ENCODE measurements around the gene SLC16A5. TPM values are rescaled to one million over a fixed set of nuclear protein-coding genes. Genes with fewer than 3 reads are reported as not detected.

Gene SLC16A5
- total RNA-seq, 6 experiments from 2014 or later, result 1.2 to 3.7 (median 1.7) TPM

- H3K27me3 ChIP-seq, result no peaks in the 10 kb centered on the region
- WGBS (ENCODE audit: insufficient coverage, low coverage, low lambda C conversion rate, missing lambda C conversion rate), result 88% methylated on average over 3 of the region's 13 CpGs
- no peak for ATAC-seq
- TF ChIP-seq CTCF (IDR thresholded peaks at IDR 0.05) (no peak), POLR2A (IDR thresholded peaks at IDR 0.05) (no peak)
- peaks cover 0 to 23% (median 12%) of the 10 kb centered on the region in 4 donors for H3K36me3 ChIP-seq
- H3K4me3 ChIP-seq, result no peak overlapping the region
- H3K4me1 ChIP-seq, result peaks cover 0 to 14% (median 0%) of the 10 kb centered on the region in 4 donors
- H3K9me3 ChIP-seq, result no peaks in the 10 kb centered on the region
- intact Hi-C loops (cut with DNase I), result loop anchor here in 1 of 2 donors (10.0 kb wide), 1 partner anchor 52 kb away; no protein-coding TSS in a partner anchor
- DNase-seq, result no peak
- H3K27ac ChIP-seq, result no peak overlapping the region
These were observed 24.6 kb upstream of the SLC16A5 start for GRCh38 chr17:75063201-75063600.

DNA sequence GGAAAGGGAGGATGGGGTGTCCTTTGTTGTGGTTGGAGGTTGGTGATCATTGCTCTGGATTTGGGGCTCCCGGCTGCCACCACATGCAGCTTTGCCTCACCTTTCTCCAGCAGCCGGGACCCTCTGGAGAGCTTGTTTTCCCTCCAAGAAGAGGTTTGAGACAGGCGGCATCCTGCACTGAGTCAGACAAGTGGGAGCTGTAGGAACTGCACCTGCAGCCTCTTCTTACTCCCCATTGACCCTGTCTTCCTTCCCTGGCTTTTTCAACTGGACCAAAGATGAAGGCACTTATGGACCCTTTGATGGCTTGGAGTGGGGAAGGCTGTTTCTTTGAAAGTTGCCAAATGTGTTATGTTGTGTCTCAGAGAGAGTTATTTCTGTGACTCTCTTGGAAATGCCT is 24.1 kb upstream of the SLC16A5 start:
- peaks cover 0 to 23% (median 12%) of the 10 kb centered on the region in 4 donors for H3K36me3 ChIP-seq
- no peak for TF ChIP-seq CTCF (IDR thresholded peaks at IDR 0.05)
- TF ChIP-seq POLR2A (IDR thresholded peaks at IDR 0.05), result no peak
- H3K4me3 ChIP-seq, result no peak overlapping the region
- H3K9me3 ChIP-seq, result no peaks in the 10 kb centered on the region
- no peak overlapping the region for H3K27ac ChIP-seq
- ATAC-seq (no peak), DNase-seq (no peak)
- no CpG with 5 or more reads among the region's 3 CpGs for WGBS (ENCODE audit: insufficient coverage, low coverage, low lambda C conversion rate, missing lambda C conversion rate)
- H3K4me1 ChIP-seq, result peaks cover 0 to 14% (median 0%) of the 10 kb centered on the region in 4 donors
- intact Hi-C loops (cut with DNase I), result loop anchor here in 1 of 2 donors (10.0 kb wide), 1 partner anchor 51 kb away; no protein-coding TSS in a partner anchor
- no peaks in the 10 kb centered on the region for H3K27me3 ChIP-seq

- H3K36me3 ChIP-seq, result peaks cover 0 to 23% (median 12%) of the 10 kb centered on the region in 4 donors
- no peaks in the 10 kb centered on the region for H3K27me3 ChIP-seq
- H3K4me3 ChIP-seq, result no peak overlapping the region
- H3K27ac ChIP-seq, result no peak overlapping the region
- DNase-seq, result no peak
- no peak for ATAC-seq
- WGBS (ENCODE audit: insufficient coverage, low coverage, low lambda C conversion rate, missing lambda C conversion rate), result 89% methylated on average over 7 of the region's 11 CpGs
- intact Hi-C loops (cut with DNase I), result loop anchor here in 1 of 2 donors (10.0 kb wide), 1 partner anchor 51 kb away; no protein-coding TSS in a partner anchor
- no peak for TF ChIP-seq CTCF (IDR thresholded peaks at IDR 0.05)
- TF ChIP-seq POLR2A (IDR thresholded peaks at IDR 0.05), result no peak
- H3K4me1 ChIP-seq, result peaks cover 0 to 14% (median 0%) of the 10 kb centered on the region in 4 donors
- no peaks in the 10 kb centered on the region for H3K9me3 ChIP-seq
These were observed 23.7 kb upstream of the SLC16A5 start for GRCh38 chr17:75064040-75064439.

- no peak overlapping the region for H3K27ac ChIP-seq
- DNase-seq (no peak), ATAC-seq (no peak)
- no peaks in the 10 kb centered on the region for H3K9me3 ChIP-seq
- 90% methylated on average over 7 of the region's 8 CpGs for WGBS (ENCODE audit: insufficient coverage, low coverage, low lambda C conversion rate, missing lambda C conversion rate)
- peaks cover 0 to 23% (median 12%) of the 10 kb centered on the region in 4 donors for H3K36me3 ChIP-seq
- TF ChIP-seq POLR2A (IDR thresholded peaks at IDR 0.05) (no peak), CTCF (IDR thresholded peaks at IDR 0.05) (no peak)
- intact Hi-C loops (cut with DNase I), result loop anchor here in 1 of 2 donors (10.0 kb wide), 1 partner anchor 50 kb away; no protein-coding TSS in a partner anchor
- peaks cover 0 to 13% (median 0%) of the 10 kb centered on the region in 4 donors for H3K4me1 ChIP-seq
- H3K4me3 ChIP-seq, result no peak overlapping the region
- no peaks in the 10 kb centered on the region for H3K27me3 ChIP-seq
These were observed 23.3 kb upstream of the SLC16A5 start for GRCh38 chr17:75064460-75064859.
